ENCODE measurements around the gene IGFBP1.

Gene IGFBP1

GRCh38 chr7:45881759-45882464, 6.4 kb upstream of the IGFBP1 start:
- DNase-seq = no peak

GRCh38 chr7:45882465-45882810, 5.8 kb upstream of the IGFBP1 start:
- DNase-seq = no peak

DNA sequence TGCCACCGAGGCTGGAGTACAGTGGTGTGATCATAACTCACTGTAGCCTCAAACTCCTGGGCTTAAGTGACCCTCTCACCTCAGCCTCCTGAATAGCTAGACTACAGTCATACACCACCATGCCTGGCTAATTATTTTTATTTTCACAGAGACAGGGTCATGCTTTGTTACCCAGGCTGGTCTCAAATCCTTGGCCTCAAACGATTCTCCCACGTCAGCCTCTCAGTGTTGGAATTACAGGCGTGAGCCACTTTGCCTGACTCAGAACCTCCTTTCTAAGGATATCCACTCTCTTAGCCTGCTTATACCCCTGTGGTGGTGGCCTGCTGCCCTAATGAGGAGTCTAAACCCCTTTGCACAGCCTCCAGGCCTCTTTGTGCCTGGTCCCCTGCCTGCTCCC, 4.2 kb upstream of the IGFBP1 start:
- no peak for DNase-seq

- no peak for DNase-seq
These were observed 2.9 kb upstream of the IGFBP1 start for GRCh38 chr7:45885264-45885882.

DNA sequence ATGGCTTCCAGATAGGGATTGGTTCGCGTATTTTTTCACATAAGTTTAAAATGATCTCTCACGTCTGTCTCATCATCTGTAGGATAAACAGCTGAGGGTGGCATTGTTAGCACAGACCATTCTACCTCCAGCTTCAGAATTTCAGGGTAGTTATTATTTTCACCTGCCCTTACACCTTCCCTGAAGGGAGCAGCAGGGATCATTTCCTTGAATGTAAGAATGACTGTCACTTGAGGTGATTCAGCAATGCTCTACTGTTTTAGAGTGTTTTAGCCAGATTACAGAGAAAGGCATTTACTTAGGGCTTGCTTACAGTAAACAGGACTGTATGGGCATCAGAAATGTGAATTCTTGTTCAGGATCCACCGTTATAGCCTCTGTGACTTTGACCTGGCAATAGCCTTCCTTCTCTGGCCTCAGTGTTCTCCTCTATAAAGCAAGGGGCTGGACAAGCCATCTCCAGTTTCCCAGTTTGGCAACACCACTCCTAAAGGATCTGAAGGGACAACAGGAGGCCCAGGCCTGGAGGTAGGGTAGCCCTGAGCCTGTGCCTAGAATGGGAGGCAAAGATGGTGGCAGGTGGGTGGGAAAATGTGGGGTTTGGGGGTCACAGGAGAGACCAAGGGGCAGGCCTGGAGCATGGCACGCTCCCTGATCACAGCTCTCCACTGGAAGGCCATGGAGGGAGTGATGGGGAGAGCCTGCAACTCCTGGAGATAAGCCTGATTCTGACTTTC, 1.2 kb upstream of the IGFBP1 start:
- no peak for DNase-seq

DNA sequence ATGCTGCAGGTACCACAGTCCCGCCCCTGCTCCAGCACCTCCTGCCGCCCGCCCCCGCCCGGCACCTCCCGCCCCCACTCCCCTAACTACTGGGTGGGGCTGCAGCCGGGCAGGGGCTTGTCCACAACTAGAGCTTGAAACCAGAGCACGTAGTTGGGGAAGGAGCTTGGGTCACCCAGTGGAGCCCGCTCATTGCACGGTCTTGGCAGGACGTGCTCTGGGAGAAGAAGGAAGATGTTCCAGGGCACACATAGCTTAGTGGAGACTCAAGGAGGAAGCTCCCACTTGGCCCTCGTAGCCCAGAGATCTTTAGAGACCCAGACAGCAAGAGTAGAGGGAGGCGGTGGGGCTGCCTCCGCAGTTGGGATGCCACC, 692 bp downstream of the IGFBP1 start:
- DNase-seq = no peak

DNA sequence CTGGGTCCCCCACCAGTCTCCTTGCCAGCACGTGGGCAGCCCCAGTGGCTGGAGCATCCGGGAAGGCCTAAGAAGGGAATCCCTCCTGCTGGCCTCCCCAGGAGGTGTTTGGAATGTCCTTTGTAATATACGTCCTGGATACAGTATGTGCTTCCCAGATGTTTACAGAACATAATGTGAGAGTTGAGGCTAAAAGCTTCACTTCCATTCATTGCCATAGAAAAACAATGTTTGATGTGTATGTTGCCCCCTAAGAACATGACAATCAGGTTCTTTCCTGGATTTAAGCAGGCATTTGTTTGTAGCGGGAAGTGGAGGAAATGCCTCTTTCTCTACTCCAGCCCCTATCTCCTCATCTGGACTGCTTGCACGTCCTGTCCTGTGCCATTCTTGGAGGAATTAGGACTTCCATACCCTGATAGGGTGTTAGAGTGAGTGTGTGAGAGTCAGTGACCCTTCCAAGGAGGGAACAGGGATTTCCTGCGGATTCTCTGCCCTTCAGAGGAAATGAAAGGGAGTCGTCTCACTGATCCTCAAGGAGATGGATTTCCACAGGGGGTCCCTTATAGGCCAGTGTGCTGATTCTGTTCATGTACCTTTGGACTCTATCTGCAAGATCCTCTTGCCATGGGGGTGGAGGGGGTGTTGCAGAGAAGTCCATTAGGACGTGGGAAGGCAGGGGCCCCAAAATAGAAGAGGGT, 1.2 kb downstream of the IGFBP1 start:
- DNase-seq = no peak

GRCh38 chr7:45890125-45890901, 2.0 kb downstream of the IGFBP1 start:
- no peak for DNase-seq

GRCh38 chr7:45890902-45891461, 2.7 kb downstream of the IGFBP1 start:
- no peak for DNase-seq

GRCh38 chr7:45891462-45892402, 3.4 kb downstream of the IGFBP1 start:
- DNase-seq = no peak

GRCh38 chr7:45892407-45893035, 4.2 kb downstream of the IGFBP1 start:
- no peak for DNase-seq

- no peak for DNase-seq
These were observed 5.2 kb downstream of the IGFBP1 start for GRCh38 chr7:45893374-45893995.

DNA sequence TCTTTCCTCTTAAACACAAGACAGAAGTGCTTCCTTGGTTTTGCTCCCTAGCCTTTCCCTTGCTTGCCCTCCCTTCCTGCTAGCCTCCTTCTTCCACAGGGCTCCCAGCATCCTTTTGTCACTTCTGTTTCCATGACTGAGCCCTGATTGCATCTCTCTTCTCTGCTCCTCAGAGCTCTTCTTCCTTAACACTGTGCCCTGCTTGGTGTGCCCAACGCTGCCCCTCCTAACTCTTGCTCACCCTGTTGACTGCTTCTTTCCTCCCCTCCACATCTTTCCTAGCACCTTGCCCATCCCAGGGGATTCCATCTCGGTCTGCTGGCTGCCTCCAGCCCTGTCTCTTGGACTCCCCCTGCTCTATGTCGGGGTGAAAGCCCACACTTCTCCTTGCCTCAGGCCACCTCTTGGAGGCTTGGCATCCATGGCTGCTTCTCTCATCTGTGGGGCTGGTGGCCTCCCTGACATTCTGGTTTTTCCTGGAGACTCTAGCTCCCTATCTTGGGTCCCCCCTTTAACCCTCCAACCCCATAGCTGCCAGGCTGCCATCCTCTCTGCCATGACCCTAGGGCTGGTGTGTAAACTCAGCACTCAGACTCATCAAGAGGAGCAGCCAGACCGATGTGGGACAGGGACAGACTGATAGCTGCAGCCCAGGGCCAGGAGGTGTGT, 5.8 kb downstream of the IGFBP1 start:
- no peak for DNase-seq

DNA sequence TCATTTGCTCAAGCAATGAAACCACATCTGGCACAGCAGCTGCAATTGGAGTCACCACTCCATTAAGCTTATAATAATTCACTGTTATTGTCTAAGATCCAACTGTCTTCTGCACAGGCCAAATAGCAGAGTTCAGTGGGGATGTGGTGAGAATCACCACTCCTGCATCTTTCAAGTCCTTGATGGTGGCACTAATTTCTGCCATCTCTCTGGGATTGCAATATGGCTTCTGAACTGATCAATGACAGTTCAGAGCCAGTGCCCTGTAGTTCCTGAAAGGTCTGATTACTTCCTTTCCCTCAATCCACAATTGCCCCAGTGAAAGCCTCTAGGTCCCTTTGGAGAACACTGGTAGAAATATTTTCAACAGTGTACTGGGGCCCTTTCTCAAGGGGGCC, 6.4 kb downstream of the IGFBP1 start:
- DNase-seq = no peak

- DNase-seq = no peak
These were observed 8.9 kb downstream of the IGFBP1 start for GRCh38 chr7:45897042-45897690.

GRCh38 chr7:45898222-45898621, 9.9 kb downstream of the IGFBP1 start:
- no peak for DNase-seq

- no peak for DNase-seq
These were observed 13.3 kb downstream of the IGFBP1 start for GRCh38 chr7:45901566-45901965.

DNA sequence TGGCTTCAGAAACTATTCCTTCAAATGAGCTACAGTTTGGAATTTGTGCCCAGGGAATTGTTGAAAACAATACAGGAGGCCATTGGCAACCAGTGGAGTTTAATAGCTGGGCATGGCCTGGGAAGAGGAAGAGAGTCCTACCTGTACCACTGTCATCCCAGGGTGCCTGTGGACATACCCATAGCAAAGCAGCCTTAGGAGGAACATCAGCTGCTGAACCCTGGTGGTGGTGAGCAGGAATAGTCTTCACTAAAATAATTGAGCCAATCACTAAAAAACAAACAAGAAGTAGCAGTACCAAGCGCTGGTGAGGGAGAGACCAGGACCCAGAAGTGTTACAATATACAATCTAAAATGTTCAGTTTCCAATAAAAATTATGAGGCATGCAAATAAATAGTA, 14.5 kb downstream of the IGFBP1 start:
- no peak for DNase-seq

DNA sequence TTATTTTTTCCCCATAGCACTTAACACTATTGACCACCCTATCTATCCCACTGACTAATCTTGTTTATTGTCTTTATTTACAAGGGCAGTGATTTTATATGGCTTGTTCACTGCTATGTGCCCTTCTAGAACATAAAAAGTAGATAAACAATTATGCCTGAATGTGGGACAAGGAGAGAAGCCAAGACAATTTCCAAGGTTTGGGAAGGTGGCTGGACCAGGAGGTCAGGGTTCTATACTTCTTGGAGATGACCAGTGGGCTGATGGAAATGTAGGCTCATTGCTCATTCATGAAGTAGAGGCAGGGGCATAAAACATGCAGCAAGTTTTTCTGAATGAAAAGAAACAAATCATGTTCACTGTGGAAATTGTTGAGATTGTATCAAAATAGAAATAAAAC, 21.3 kb downstream of the IGFBP1 start:
- no peak for DNase-seq
